Activated naive CD4-positive, alpha-beta T cell treated with anti-CD3 and anti-CD28 coated beads, Interleukin-2, amount 50 U/mL, for 72 hours (primary cell): ENCODE results near the gene AMY2B. TPM values are rescaled to one million over a fixed set of nuclear protein-coding genes. Genes with fewer than 3 reads are reported as not detected.
A peak's percentile ranks its signal among the peaks of the same experiment; 100 is the strongest.
"Not testable (repeated sequence)": the region's sequence is repeated elsewhere in the genome, so short reads cannot be mapped to it uniquely, and the experiment has no call there.

Experiments
- ATAC-seq, 2 donors: fragments of 150-1000 bp; cut with Tn5 transposase; 2 replicates each; pipeline ENCODE4 v1.10.0; 2021; ENCODE audit warnings: mild to moderate bottlenecking in 2 of 2, moderate library complexity in 2 of 2
- DNase-seq, 2 donors: peaks; one replicate each; pipeline ENCODE4 v3.0.0; 2021 to 2022; ENCODE audit warnings: low spot score in 2 of 2
- H3K27ac Mint-ChIP-seq, 2 donors: one replicate each; pipeline ENCODE4 v1.8.0; 2022; ENCODE audit warnings: mild to moderate bottlenecking in 2 of 2, mixed read lengths in 2 of 2
- H3K36me3 Mint-ChIP-seq, 2 donors: one replicate each; pipeline ENCODE4 v1.8.0; 2022; ENCODE audit warnings: mixed read lengths in 2 of 2
- H3K9me3 Mint-ChIP-seq, 2 donors: one replicate each; pipeline ENCODE4 v1.8.0; 2022; ENCODE audit warnings: mixed read lengths in 2 of 2
- total RNA-seq, 2 donors: library from RNA; stranded (reverse); gene quantifications; one replicate each; pipeline ENCODE4 v1.2.3, GENCODE V29; 2022

AMY2B gene
- 1 to 10 TPM; 7.3 to 9.2 TPM for total RNA-seq

DNA sequence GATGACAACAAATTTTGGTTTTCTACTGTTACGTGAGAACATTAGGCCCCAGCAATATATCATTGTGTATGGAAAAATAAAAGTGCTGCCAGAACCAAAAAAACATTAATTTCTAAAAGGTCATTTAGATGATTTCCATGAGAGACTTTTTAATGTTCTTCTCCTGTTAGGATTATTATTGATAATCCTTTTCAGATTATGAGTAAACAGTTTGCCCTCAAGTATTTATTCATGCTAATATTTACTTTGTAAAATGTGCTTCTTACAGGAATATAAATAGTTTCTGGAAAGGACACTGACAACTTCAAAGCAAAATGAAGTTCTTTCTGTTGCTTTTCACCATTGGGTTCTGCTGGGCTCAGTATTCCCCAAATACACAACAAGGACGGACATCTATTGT is at the start of gene AMY2B:
AMY2B (plus strand) TSS at position 301 of the 400 bp plus-strand sequence; CDS start at position 315, 14 bp downstream.
- H3K9me3 Mint-ChIP-seq = not testable (repeated sequence)

DNA sequence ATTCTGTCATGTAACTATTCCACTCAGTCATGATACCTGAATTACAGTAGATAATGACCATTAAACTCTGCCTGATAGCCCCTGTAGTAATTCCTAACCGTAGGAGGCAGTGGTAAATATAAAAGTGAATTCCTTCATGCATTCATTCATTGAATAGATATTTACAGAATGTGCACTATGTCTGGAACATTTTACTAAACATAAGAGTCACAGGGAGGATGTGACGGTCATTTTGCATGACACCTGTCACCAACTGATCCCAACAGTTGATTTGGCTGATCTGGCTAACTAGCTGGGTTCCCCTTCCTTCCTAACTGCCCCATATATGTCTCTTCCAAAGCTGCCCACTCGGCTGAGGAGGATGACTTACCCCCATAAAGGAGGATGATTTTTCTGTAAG is 48.0 kb upstream of the AMY2B start:
- no peaks in the 10 kb centered on the region for H3K9me3 Mint-ChIP-seq
- no peak for DNase-seq
- no peak for ATAC-seq
- no peak overlapping the region for H3K27ac Mint-ChIP-seq
- H3K36me3 Mint-ChIP-seq = peaks cover 10 to 18% of the 10 kb centered on the region in 2 donors

More for the DNA sequence above, at the start of gene AMY2B:
- H3K27ac Mint-ChIP-seq, ATAC-seq, DNase-seq, H3K36me3 Mint-ChIP-seq: not testable (repeated sequence)

DNA sequence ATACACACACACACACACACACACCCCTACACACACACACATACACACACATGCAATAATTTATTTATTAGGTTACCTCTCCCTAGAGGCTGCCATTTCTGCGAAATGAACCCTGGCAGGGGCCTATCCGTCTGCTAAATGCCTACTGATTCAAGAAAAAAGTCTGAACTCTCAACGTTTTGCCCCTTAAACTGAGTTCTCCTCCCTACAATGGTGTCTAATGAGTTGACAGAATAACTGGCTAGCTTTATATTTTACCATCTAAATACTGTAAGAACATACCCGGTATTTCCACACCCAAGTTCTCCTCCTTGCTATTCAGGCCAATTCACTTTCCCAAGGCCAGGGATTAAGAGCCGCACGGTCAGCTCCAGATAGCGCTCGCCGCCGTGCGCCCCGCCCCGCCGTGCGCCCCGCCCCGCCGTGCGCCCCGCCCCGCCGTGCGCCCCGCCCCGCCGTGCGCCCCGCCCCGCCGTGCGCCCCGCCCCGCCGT is 46.2 kb upstream of the AMY2B start:
- Mint-ChIP-seq H3K9me3 (no peaks in the 10 kb centered on the region), H3K27ac (peak overlapping the region in 1 of 2 donors; percentile 98), H3K36me3 (peaks cover 19 to 21% of the 10 kb centered on the region in 2 donors)
- ATAC-seq = peak; percentile 55 to 61
- DNase-seq = no peak

- H3K27ac Mint-ChIP-seq = peak within 1 kb of the TSS; percentile 98
- DNase-seq (peak; percentile 81 to 85), ATAC-seq (peak; percentile 65 to 70)
- H3K36me3 Mint-ChIP-seq = peaks cover 21 to 25% of the 10 kb centered on the region in 2 donors
- H3K9me3 Mint-ChIP-seq = no peaks in the 10 kb centered on the region
Observed at GRCh38 chr1:103525607-103526507, 45.5 kb upstream of the AMY2B start, which contains the start of gene RNPC3. RNPC3 (plus strand) TSS chr1:103525699; CDS start chr1:103526071, 372 bp downstream.

- ATAC-seq (peak; percentile 25), DNase-seq (no peak)
- Mint-ChIP-seq H3K27ac (peak overlapping the region; percentile 95 to 98), H3K36me3 (peaks cover 32 to 38% of the 10 kb centered on the region in 2 donors), H3K9me3 (no peaks in the 10 kb centered on the region)
Observed at GRCh38 chr1:103527331-103527730, 44.1 kb upstream of the AMY2B start.

GRCh38 chr1:103529746-103530145 is 41.6 kb upstream of the AMY2B start:
- H3K27ac Mint-ChIP-seq = no peak overlapping the region

DNA sequence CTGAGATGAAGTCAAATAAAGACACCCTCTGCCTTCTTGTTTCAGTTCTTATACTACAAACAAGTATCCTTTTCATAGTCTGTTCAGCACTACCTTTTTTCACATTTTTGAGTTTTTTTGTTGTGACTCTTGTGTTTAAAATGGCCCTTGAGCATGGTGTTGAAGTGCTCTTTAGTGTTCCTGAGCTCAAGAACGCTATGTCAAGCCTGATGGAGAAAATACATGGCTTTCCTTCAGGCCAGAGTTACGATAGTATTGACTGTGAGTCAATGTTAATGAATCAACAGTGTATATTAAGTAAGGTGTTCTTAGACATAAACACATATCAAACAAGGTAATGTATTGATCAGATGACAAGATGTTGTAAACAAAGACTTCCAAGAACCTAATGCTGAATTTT is 33.2 kb upstream of the AMY2B start:
- ATAC-seq = no peak
- DNase-seq = no peak
- H3K27ac Mint-ChIP-seq = no peak overlapping the region
- H3K36me3 Mint-ChIP-seq = peaks cover under 1 to 8% of the 10 kb centered on the region in 2 donors
- no peaks in the 10 kb centered on the region for H3K9me3 Mint-ChIP-seq

More at GRCh38 chr1:103529746-103530145, 41.6 kb upstream of the AMY2B start:
- Mint-ChIP-seq H3K9me3 (no peaks in the 10 kb centered on the region), H3K36me3 (peaks cover 32 to 44% of the 10 kb centered on the region in 2 donors)
- DNase-seq (peak; percentile 48 to 61), ATAC-seq (peak; percentile 70 to 77)

DNA sequence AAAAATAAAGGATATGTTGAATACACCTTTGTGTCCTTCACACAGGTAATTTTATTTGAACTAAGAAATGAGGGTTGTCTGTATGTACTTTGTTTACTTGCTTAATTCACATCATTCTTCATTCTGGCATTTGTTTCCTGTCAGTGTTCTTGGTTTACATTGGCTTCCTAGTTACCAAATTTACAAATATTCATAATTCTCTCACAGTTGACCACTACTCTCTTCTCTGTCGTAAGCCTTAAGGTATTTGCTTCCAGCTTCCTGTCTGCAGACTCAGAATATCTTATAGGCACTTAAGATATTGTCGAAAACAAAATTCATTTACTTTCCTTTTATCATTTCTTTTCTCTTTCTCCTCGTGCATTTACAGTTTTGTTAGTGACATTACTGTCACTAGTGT is 30.0 kb upstream of the AMY2B start:
- DNase-seq (no peak), ATAC-seq (no peak)
- no peaks in the 10 kb centered on the region for H3K9me3 Mint-ChIP-seq
- peak overlapping the region in 1 of 2 donors; percentile 62 for H3K27ac Mint-ChIP-seq
- H3K36me3 Mint-ChIP-seq = peaks cover 0 to 12% of the 10 kb centered on the region in 2 donors

DNA sequence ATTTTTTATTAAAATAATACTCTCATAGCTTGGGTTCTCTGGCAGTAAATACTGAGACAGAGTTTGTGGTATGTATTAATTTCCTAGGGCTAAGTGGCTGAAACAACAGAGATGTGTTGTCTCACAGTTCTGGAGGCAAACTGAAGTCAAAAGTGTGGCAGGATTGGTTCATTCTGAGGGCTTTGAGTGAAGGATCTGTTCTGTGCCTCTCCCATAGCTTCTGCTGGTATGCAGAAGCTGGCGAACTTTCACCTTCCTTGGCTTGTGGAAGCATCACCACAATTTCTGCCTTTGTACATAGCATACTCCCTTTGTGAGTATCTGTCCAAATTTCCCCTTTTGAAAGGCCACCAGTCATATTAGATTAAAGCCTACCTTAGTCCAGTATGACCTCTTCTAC is 24.9 kb upstream of the AMY2B start:
- no peak for ATAC-seq
- peaks cover 15 to 22% of the 10 kb centered on the region in 2 donors for H3K36me3 Mint-ChIP-seq
- no peak for DNase-seq
- no peaks in the 10 kb centered on the region for H3K9me3 Mint-ChIP-seq
- H3K27ac Mint-ChIP-seq = no peak overlapping the region

DNA sequence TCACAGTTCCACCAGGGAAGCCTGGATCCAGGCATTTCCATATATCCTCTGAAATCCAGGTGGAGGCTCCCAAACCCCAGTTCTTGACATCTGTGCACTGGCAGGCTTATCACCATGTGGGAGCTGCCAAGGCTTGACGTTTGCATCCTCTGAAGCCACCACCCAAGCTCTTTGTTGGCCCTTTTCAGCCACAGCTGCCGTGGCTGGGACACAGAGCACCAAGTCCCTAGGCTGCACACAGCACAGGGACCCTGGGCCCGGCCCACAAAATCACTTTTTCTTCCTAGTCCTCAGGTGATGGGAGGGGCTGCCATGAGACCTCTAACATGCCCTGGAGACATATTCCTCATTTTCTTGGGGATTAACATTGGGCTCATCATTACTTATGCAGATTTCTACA is 23.5 kb upstream of the AMY2B start:
- no peak for DNase-seq
- Mint-ChIP-seq H3K9me3 (no peaks in the 10 kb centered on the region), H3K36me3 (peaks cover 16 to 20% of the 10 kb centered on the region in 2 donors), H3K27ac (no peak overlapping the region)
- no peak for ATAC-seq

GRCh38 chr1:103560427-103560826 is 11.0 kb upstream of the AMY2B start:
- no peak overlapping the region for H3K27ac Mint-ChIP-seq
- H3K9me3 Mint-ChIP-seq = no peaks in the 10 kb centered on the region
- no peaks in the 10 kb centered on the region for H3K36me3 Mint-ChIP-seq
- ATAC-seq (no peak), DNase-seq (no peak)

- not testable (repeated sequence) for H3K36me3 Mint-ChIP-seq, H3K27ac Mint-ChIP-seq, DNase-seq, H3K9me3 Mint-ChIP-seq, ATAC-seq
Observed at GRCh38 chr1:103561124-103561523, 10.3 kb upstream of the AMY2B start.

- DNase-seq (no peak), ATAC-seq (no peak)
- H3K9me3 Mint-ChIP-seq = no peaks in the 10 kb centered on the region
- no peak overlapping the region for H3K27ac Mint-ChIP-seq
- H3K36me3 Mint-ChIP-seq = no peaks in the 10 kb centered on the region
Observed at GRCh38 chr1:103561643-103562395, 9.6 kb upstream of the AMY2B start.

- DNase-seq (no peak), ATAC-seq (no peak)
- no peaks in the 10 kb centered on the region for H3K9me3 Mint-ChIP-seq
- H3K27ac Mint-ChIP-seq = no peak overlapping the region
- H3K36me3 Mint-ChIP-seq = no peaks in the 10 kb centered on the region
Observed at GRCh38 chr1:103563056-103563455, 8.3 kb upstream of the AMY2B start.

DNA sequence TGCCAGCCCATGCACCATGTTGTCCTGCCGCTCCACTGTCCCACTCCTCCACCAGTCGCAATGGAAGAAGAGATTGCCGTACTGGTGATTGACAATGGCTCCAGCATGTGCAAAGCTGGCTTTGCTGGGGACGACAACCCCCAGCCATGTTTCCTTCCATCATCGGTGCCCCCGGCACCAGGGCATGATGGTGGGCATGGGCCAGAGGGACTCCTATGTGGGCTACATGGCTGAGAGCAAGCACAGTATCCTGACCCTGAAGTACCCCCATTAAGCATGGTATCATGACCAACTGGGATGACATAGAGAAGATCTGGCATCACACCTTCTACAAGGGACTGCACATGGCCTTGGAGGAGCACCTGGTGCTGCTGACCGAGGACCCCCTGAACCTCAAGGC is 1.9 kb upstream of the AMY2B start:
- H3K9me3 Mint-ChIP-seq = no peaks in the 10 kb centered on the region
- no peak for ATAC-seq
- H3K36me3 Mint-ChIP-seq = peaks cover 0 to 7% of the 10 kb centered on the region in 2 donors
- DNase-seq = no peak
- no peak overlapping the region for H3K27ac Mint-ChIP-seq

GRCh38 chr1:103576065-103576464 is 4.7 kb downstream of the AMY2B start:
- DNase-seq (no peak), ATAC-seq (no peak)
- Mint-ChIP-seq H3K27ac (no peak overlapping the region), H3K36me3 (peaks cover 0 to 9% of the 10 kb centered on the region in 2 donors), H3K9me3 (no peaks in the 10 kb centered on the region)

- not testable (repeated sequence) for H3K27ac Mint-ChIP-seq, ATAC-seq, H3K9me3 Mint-ChIP-seq, H3K36me3 Mint-ChIP-seq, DNase-seq
Observed at GRCh38 chr1:103576784-103577183, 5.4 kb downstream of the AMY2B start.
